ENCODE measurements around the gene HAPLN2.
"Not testable (repeated sequence)": the region's sequence is repeated elsewhere in the genome, so short reads cannot be mapped to it uniquely, and the experiment has no call there.

HAPLN2 gene

DNA sequence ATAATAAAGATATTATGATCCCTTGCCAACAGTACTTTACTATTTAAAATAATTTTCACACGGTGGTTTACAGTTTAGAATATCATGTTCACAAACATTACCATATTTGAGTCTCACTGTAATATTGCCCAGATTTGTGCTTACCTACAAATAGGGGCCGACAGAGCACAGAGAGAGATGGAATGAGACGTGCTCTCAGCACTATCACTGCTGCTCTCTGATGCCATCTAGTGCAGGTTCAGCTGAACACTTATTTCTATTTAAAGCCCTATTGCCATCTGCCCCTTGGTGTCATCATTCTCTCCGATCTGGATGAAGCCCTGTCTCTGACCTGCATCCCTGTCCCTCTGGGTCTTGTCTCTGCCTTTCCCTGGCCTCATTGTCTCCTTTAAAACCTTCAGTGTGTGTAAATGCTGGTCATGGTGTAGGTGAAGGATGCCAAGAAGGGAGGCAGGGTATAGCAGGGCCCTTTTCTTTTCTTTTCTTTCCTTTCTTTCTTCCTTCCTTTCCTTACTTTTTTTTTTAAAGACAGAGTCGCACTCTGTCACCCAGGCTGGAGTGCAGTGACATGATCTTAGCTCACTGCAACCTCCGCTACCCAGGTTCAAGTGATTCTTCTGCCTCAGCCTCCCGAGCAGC, 11.1 kb upstream of the HAPLN2 start:
- no peak overlapping the region for H3K27ac ChIP-seq
- TF ChIP-seq, protein P1, sequence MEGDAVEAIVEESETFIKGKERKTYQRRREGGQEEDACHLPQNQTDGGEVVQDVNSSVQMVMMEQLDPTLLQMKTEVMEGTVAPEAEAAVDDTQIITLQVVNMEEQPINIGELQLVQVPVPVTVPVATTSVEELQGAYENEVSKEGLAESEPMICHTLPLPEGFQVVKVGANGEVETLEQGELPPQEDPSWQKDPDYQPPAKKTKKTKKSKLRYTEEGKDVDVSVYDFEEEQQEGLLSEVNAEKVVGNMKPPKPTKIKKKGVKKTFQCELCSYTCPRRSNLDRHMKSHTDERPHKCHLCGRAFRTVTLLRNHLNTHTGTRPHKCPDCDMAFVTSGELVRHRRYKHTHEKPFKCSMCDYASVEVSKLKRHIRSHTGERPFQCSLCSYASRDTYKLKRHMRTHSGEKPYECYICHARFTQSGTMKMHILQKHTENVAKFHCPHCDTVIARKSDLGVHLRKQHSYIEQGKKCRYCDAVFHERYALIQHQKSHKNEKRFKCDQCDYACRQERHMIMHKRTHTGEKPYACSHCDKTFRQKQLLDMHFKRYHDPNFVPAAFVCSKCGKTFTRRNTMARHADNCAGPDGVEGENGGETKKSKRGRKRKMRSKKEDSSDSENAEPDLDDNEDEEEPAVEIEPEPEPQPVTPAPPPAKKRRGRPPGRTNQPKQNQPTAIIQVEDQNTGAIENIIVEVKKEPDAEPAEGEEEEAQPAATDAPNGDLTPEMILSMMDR (IDR thresholded peaks at IDR 0.05; ENCODE audit: low read depth, low read length): peak; percentile 98

DNA sequence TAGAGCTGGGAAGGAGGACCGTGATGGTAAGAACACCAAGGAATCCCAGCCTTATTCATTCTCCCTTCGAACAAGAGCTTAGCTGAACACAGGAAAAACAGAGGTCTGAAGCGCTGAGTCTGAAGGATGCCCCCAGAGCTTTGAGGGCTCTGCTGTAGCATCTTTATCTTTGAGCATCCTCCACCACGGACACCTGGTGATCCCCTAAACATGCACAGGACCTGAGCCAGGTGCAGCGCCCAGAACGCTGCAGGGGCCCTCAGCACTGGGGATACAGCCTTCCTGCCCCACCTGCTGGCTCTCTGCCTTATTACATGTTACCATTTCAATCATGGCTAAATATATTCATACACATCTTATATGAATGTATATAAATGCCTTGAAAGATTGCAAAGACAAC, 10.2 kb upstream of the HAPLN2 start:
- no peaks in the 10 kb centered on the region for H3K27me3 ChIP-seq (ENCODE audit: insufficient read depth, low read depth, severe bottlenecking)
- TF ChIP-seq, protein P1 (IDR thresholded peaks at IDR 0.05; ENCODE audit: low read depth, low read length): peak; percentile 89
- DNase-seq: peak; percentile 78

More for the DNA sequence above, 11.1 kb upstream of the HAPLN2 start:
- no peaks in the 10 kb centered on the region for H3K27me3 ChIP-seq (ENCODE audit: insufficient read depth, low read depth, severe bottlenecking)
- no peaks in the 10 kb centered on the region for H3K9me3 ChIP-seq (ENCODE audit: severe bottlenecking)
- no peak overlapping the region for H3K4me3 ChIP-seq (ENCODE audit: low read depth, low read length)
- H3K36me3 ChIP-seq: no peaks in the 10 kb centered on the region
- peak; percentile 88 for DNase-seq

DNA sequence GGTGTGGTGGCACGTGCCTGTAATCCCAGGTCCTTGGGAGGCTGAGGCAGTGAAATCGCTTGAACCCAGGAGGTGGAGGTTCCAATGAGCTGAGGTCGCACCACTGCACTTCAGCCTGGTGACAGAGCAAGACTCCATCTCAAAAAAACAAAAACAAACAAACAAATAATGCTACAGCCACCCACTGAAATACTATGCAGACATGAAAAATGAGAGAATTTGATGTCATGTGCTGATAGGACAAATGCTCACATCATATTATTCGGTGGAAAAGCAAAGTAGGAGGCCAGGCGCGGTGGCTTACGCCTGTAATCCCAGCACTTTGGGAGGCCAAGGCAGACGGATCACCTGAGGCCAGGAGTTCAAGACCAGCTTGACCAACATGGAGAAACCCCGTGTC, 9.1 kb upstream of the HAPLN2 start:
- H3K27ac ChIP-seq; DNase-seq; H3K4me3 ChIP-seq (ENCODE audit: low read depth, low read length); H3K27me3 ChIP-seq (ENCODE audit: insufficient read depth, low read depth, severe bottlenecking); H3K9me3 ChIP-seq (ENCODE audit: severe bottlenecking); H3K36me3 ChIP-seq: not testable (repeated sequence)

More for the DNA sequence above, 10.2 kb upstream of the HAPLN2 start:
- Histone ChIP-seq H3K27ac (no peak overlapping the region), H3K9me3 (ENCODE audit: severe bottlenecking) (no peaks in the 10 kb centered on the region), H3K4me3 (ENCODE audit: low read depth, low read length) (no peak overlapping the region), H3K36me3 (no peaks in the 10 kb centered on the region)

DNA sequence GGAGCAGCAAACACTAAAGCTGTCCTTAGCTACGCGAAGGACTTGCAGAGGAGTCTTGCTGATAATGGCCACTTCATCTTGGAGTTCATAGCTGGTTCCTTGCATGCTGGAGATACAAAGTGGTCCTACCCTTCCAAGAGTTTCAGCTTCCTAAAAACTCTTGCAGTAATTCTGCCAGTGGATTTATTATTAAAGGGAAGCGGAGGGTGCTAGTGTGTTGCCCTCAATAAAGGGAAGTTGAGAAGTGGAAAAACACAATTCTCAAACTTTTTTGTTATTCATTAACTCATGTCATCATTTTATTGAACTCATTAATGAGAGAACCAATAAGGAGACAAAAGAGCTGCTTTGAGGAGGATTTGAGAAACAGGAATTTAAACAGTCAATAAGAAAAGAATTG, 6.5 kb upstream of the HAPLN2 start:
- no peak overlapping the region for H3K27ac ChIP-seq
- TF ChIP-seq, protein P1 (IDR thresholded peaks at IDR 0.05; ENCODE audit: low read depth, low read length): no peak
- no peak overlapping the region for H3K4me3 ChIP-seq (ENCODE audit: low read depth, low read length)
- no peak for DNase-seq
- H3K36me3 ChIP-seq: no peaks in the 10 kb centered on the region
- no peaks in the 10 kb centered on the region for H3K27me3 ChIP-seq (ENCODE audit: insufficient read depth, low read depth, severe bottlenecking)
- H3K9me3 ChIP-seq (ENCODE audit: severe bottlenecking): no peaks in the 10 kb centered on the region

DNA sequence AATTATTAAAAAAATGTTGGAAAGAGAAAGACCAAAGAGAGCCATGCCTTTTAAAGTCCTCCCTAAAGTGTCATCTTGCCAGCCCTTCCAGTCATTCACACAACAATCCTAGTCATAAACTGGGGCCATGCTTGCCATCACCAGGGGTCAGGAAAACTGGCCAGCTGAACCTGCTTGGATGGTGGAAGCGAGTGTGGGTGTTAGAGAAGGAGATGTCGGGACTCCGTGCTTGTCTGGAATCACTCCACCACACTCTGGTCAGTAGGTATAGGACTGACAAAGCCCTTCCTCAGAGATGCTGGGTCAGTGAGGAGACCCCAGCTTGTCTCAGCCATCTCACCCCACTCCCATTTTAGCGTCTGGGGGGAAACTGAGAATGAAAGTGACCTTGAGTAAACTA, 3.3 kb upstream of the HAPLN2 start:
- Histone ChIP-seq H3K4me3 (ENCODE audit: low read depth, low read length) (no peak overlapping the region), H3K36me3 (no peaks in the 10 kb centered on the region), H3K27me3 (ENCODE audit: insufficient read depth, low read depth, severe bottlenecking) (no peaks in the 10 kb centered on the region), H3K9me3 (ENCODE audit: severe bottlenecking) (no peaks in the 10 kb centered on the region), H3K27ac (no peak overlapping the region)
- no peak for DNase-seq
- TF ChIP-seq, protein P1 (IDR thresholded peaks at IDR 0.05; ENCODE audit: low read depth, low read length): no peak

DNA sequence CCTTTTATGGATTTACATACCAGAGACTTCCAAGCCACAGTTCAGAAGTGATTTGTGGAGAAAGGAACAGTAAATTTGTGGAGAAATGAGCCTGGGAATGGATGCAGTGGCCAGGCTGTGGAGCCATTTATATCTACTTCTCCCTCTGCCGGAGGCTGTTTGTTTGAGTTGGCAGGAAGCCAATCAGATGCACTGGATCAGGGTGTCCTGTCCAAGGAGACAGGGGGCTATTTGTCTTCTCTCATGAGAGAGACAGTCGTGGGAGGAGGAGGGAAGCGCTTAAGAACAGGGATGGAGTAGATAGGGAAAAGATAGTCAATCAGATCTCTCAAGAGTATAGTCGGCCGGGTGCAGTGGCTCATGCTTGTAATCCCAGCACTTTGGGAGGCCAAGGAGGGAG, 2.8 kb upstream of the HAPLN2 start:
- no peak overlapping the region for H3K27ac ChIP-seq
- TF ChIP-seq, protein P1 (IDR thresholded peaks at IDR 0.05; ENCODE audit: low read depth, low read length): 0 out of 2 replicates have a peak, but pooled peaks have one; percentile 10
- no peaks in the 10 kb centered on the region for H3K9me3 ChIP-seq (ENCODE audit: severe bottlenecking)
- H3K27me3 ChIP-seq (ENCODE audit: insufficient read depth, low read depth, severe bottlenecking): no peaks in the 10 kb centered on the region
- no peaks in the 10 kb centered on the region for H3K36me3 ChIP-seq
- H3K4me3 ChIP-seq (ENCODE audit: low read depth, low read length): no peak overlapping the region
- peak; percentile 70 for DNase-seq

All from WERI-Rb-1 (cell line).